Activated CD4-positive, alpha-beta T cell treated with anti-CD3 and anti-CD28 coated beads, Interleukin-2, Interleukin-4, amounts not matched to agents 100 ng/mL and 50 ng/mL, durations not matched to agents 16 hours and 8 hours (primary cell): ENCODE measurements around the gene DOCK1.

ENCODE experiments used
- DNase-seq: peaks from one replicate; pipeline ENCODE4 v3.0.0-alpha.2; 2020; ENCODE audit warnings: low spot score

Gene DOCK1

DNA sequence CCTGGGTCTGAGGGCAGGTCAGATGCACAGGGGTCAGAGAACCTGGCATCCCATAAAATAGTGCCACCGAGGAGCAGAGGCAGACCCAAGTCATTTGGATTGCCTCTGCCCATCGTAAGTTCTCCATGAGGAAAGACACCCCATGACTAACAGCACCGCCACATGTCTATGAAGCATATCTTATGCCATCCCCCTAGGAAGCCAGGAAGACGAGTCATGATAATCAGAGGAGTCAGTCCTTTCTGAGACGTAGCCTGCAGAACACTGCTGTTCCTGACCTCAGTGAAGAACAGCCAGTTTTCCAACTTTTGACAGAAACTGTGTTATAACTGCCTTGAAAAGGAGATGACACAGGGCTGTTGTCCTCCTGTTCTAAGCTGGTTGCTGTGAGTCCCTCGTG, 239.9 kb downstream of the DOCK1 start:
- no peak for DNase-seq

DNA sequence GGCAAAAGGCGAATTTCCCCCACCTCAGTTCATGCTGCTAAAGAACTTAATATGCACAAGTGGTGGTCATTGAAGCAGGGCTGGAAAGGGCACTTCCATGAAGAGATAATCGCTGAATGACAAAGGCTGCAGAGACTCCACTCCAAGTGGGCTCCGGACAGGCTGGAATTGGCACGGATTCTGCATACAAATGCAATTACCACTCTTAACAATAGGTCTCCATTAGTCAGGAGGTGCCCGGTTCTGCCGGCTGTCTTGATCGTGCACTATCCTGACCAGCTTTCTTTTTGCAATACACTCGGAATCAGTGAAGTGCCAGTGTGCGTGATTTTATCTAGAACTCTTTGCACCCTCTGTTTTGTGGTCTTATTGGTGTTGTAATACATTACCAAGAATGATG, 241.4 kb downstream of the DOCK1 start:
- DNase-seq: no peak

DNA sequence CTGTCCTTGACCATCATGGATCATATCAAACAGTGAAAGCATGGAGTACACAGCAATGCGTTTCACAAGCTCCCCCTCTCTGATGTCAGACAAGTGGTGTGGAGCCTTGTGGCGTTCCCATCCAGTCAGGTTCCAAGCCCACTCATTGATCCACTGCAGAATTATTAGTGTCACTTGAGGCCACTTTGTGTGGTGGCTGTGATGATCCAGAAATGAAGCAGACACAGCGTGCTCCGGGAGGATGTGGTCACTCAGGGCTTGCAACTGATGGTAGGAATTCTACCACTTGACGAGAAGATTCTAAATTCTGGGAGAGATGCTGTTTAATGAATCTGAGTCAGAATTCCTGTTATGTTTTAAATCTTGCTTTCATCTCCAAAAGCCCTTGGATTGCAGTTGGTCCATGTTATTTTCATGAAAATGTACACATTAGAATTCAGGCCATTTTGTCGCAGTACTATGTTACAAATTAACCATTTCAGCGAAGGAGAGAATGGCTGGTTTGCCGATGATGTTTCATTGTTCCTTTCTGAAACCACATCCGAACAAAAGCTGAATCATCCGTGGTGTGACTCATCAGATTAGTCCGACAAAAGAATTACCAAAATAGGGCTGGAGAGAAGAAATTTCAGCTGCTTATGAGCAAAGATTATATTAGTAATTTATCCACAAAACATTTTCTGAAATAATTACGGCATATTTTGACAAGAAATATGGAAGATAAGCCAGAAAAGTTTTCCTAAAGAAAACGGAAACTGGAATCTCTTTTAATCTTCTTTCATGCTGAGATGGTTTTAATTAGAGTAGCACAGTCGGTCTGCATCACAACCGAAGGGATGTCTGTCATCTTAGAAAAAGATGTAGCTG, 243.1 kb downstream of the DOCK1 start:
- peak; percentile 21 for DNase-seq

DNA sequence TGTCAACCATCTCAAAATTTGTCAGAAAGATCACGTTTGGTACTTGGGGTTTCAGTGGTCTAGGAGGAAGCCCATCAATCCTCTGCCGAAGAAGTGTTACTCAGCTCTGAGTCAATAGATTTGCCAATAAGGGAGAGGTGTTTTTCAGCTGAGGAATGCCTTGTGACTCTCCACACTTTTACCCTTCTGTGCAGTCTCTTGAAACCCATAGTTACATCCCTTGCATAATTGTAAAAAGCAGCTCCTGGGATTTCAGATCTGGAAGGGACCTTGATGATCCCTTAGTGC, 243.6 kb downstream of the DOCK1 start:
- DNase-seq: peak; percentile 4

DNA sequence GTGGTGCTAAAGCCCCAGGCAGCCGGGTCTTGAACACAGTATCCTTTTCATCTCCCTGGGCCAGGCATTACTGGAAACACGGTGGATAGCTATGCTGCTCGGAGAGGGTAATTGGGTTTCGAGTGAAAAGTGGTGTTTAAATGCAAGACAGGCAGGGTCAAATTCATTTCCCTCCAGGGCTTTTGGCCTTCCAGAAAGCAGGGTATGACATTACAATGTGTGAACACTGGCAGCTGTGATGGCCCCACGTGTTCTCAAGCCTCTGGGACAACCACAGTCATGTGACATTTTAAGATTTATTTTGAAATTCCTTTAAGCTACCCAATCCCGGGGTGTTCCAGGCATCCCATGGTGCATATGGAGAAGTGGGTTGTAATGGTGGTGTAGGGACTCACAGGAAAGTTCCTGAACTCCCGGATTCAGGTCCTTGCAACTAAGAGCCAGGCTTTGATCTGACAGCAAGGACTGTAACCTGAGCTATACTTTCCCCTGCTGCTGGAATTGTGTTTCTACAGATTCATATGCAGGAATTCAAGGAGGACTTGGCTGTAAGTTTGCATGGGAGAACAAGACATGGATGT, 244.4 kb downstream of the DOCK1 start:
- no peak for DNase-seq

DNA sequence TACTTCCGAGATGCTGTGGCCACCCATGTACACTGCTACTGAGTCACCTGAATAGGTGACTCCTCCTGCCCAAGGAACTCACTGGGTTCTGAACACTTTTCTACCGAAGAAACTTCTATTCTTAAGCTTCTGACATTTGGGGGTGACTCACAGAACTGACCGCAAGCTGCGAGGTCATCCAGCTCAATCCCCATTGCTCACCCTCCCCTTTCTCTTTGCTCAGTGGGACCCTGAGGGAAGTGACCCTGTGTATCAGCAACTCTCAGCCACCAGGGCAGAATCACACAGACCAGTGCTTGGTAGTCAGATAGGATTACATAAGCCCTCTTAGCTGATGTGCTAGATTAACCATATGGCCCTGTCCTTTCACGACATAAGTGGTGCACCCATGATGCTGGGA, 244.9 kb downstream of the DOCK1 start:
- DNase-seq: no peak

DNA sequence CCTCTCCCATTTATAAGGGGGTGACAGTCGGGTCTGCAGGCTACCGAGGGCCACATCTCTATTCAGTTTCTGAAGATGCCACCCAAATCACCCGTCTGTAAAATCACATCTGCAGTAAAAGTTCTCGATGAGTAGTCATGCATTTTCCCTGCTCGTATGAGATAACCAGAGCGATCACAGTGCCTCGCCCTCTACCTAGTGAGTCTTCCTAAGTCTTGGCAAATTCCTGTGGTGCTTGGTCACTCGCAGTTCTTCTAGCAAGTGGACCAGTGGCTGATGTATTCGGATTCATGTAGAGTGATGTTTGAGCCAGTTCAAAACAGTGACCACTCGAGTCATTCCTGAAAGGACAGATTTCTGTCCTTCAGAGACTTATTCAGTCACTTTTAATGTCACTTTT, 246.3 kb downstream of the DOCK1 start:
- no peak for DNase-seq

DNA sequence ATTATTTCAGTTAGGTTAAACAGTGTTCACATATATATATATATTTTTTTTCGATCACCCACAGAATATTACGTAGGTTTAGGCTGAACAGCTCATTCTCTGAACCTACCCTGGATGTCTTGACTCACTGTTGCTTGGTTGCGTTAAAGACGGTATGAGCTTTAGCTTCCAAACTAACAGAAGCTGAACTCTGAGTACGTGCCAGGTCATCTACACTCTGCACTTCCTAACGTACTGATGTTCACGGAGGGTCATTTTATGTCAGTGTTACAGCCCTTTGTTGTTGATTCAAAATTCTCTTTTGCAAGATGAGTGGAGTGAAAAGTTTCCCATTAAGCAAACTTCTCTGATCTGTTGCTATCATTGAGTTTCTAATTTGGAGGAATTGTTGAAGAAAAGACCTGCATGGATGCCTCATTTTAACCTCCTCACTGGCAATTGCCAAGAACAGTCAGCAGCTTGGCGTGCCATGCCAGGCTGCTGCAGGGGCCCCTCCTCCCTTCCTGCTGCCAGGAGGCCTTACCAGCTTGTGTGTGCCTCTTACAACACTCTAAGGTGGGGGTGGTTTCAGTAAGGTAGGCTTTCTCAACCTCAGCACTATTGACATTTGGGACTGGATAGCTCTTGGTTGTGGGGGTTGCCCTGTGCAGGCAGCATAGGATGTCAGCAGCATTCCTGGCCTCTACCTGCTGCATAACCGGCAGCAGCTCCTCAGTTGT, 246.9 kb downstream of the DOCK1 start:
- DNase-seq: no peak

DNA sequence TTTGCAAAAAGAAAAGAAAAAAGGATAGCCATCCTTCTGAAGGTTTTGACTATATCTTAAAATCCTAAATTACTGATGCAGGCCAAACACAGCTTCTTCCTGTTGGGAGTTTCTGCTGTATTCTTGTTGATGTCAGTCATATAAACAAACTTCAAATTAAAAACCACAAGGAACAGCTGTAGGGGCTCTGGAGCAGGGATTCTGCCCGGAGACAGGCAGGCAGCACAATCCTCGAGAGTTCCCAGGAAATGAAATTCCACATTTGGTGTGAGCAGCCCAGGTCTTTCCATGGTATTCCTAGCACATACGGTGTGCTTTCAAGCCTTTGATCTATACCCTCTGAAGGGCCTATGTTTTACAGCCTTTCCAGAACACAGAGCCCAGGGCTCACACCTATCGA, 248.0 kb downstream of the DOCK1 start:
- DNase-seq: no peak

DNA sequence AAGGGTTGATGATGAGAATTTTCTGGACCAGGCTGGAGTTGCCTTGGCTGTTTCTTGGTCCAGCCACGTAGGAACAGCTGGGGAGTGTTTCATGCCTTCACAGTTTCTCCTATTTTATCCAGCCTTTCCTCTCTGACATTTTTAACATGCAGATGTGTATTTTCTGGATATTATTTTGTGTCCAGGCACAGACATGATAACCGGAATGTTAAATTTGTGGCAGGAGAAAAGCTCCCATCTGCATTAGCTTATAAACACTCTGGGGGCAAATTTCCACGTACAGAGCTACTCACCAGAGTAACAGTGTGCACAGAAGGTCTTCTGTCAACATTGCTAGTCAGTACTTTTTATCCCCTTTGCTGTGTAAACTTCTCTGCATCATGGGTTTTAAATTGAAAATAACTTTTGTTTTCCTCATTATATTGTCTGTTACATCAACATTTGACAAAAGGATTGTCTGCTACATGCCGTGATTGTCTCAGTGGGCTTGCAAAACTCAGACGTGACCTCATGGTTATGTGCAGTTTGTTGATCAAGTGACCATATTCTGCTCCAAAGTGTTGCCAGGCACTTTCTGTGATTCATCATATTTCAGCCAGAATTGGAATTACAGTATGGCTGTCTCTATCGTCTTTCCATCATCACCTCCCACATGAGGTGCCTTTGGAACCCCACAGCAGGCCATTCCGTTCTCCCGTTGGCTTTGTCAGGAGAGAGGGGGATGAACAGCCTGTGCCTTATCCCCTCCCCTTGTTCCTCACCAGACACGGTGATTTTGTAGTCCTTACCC, 249.8 kb downstream of the DOCK1 start:
- DNase-seq: no peak

DNA sequence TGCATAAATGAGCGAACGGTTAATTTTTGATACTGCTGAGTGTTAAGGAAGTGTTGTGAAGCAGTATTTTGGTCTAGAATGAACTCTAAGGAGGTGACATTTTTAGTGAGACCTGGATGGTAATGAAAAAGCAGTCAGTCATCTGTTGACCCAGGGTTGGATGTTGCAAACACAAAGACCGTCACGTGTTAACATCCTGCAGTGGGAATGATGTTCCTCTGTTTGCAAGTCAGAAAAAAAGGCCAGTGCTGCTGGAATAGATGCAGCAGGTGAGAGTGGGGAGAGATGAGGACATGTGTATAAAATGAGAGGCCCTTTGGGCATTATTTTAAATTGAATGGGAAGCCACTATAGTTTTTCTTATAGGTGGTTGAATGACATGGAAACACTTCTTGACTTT, 251.9 kb downstream of the DOCK1 start:
- DNase-seq: no peak

DNA sequence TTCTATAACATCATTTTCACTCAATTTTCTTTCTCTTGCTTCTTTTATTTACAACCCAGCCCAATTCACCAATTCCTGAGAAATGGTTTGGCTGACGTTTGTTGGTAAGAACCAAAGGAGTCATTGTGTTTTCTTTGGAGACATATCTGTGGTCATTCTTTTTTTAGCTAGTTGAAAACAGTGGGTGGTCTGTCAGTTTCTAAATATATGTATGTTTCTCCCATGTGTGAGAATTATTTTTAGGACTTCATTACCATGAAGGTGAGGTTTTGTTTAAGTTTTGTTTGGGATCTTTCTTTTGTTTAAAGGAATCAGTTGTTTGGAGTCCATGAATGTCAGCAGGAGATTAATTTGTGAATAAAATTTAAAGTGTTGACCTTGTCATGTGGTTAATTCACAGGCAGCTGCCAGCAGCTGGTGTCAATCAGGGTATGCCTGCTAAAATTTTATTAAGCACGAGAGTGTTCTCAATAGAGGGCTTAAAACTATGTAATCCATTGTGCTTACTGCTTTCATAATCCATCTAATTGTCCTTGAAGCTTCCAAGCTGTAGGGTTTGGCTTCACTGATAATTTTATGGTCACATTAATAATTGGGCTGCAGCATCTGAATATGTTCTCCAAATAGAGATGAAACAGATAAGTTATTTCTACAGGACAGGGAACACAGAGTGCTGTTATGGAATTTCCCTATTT, 252.4 kb downstream of the DOCK1 start:
- no peak for DNase-seq

DNA sequence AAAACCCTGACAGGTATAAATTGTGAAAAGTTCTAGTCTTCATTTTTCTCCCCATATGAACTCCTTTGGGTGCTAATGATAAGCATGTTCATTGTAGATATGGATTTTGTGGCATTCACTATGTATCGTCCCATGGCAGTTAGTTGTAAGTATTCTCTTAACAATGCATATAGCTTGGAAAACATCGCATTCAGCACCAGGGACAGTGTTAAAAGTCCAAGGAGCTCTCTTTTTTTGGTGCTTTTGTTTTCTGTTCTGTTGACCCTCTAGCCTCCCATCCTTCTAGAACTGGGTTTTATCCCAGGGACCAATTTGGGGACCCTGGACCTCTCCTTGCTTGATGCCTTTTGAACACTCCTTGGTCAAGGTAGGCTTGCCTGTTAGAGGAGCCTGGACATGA, 253.4 kb downstream of the DOCK1 start:
- no peak for DNase-seq

DNA sequence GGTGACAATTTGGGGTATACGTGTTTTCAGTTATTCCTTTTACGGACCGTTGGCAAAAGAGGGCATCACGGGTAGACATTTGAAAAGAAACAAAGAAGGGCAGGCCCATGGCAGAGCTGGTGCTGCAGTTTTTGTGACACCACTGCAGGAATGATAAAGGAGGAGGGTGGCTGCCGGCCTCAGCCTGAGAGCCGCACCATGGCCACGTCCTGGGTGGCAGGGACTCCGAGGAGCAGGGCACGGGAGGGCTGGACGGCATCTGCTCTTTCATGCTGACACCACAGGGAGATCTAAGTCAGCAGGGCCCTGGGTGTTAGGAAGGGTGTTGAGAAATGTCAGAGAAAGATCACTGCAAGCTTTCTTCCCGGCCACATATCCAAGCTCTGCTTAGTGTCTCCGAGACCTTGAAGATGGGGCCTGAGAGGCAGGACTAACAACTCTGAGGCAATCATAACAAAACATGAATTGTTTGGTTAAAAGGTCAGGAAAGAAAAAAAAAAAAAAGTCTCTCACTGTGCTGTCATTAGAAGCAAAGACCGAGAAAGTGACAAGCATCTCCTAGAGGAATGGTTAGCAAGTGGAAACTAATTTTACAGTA, 254.5 kb downstream of the DOCK1 start:
- DNase-seq: no peak

DNA sequence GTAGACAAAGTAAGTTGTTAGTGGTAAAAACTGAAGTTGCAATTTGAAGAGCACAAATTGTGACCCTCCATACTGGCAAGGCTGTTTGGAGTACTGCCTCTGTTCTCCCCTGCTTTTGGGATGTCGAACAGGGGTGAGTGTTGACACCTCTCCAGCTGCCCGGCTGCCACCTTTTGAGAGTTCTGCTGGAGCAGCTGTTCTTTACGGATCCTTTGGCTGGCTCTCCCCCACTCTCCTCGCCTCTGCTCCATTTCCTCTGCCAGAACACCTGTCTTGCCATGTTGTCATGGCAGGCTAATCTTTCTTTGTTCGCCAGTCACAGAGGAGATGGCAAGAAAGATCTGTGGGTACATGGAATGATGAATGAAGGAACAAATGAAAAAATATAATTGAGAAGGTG, 256.3 kb downstream of the DOCK1 start:
- DNase-seq: no peak

DNA sequence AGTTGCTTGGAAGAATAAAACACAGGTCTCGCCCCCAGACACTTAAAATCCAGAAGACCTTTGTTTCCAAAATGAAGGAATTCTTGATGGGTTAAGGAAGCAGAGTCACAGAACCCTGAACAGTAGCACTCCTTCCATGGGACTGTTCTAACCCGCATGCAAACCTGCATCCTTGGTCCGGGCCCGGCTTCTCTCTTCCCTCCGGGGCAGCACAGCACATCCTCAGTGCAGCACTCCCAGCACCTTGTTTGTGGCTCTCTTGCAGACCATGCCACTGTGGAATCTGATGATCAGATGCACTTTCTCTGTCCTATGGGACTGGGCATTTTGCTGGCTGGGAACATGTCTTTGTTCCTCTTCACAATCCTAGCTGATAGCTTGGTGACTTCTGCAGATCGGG, 257.6 kb downstream of the DOCK1 start:
- no peak for DNase-seq

DNA sequence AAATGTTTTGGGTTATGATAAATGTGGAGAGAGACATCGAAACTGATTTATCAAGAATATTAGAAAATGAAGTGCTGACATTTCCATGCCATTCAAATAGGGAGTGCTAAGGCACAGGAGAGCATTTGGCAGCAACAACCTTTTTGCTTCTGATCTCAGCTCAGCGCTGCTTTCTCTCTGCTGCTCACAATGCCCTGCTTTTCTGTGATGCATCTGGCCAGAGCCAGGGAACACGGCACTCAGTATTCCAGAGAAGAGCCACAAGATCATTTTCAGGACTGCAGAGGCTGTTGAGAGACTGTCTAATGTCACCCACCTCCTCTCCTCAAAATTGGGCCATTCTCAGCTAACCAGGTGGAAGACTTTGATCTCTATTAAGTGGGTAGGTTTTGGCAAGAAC, 263.0 kb downstream of the DOCK1 start:
- DNase-seq: no peak

DNA sequence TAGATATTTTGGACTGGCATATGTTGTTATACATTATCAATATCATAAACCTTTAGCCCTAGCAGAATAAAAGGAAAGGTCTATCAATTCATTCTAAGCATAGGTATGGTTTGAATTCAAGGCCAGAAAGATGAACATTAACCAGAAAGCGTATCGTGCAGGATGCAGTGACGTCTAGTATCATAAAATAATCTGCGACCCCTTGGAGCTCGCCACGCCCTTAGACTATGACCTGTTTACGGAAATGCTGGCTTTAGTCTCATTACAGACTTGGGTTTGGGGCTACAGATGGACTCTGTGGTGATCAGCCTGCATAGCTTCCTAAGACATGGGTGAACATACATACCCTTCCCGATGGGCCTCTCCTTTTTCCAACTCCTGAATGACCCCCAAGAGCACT, 269.6 kb downstream of the DOCK1 start:
- no peak for DNase-seq

DNA sequence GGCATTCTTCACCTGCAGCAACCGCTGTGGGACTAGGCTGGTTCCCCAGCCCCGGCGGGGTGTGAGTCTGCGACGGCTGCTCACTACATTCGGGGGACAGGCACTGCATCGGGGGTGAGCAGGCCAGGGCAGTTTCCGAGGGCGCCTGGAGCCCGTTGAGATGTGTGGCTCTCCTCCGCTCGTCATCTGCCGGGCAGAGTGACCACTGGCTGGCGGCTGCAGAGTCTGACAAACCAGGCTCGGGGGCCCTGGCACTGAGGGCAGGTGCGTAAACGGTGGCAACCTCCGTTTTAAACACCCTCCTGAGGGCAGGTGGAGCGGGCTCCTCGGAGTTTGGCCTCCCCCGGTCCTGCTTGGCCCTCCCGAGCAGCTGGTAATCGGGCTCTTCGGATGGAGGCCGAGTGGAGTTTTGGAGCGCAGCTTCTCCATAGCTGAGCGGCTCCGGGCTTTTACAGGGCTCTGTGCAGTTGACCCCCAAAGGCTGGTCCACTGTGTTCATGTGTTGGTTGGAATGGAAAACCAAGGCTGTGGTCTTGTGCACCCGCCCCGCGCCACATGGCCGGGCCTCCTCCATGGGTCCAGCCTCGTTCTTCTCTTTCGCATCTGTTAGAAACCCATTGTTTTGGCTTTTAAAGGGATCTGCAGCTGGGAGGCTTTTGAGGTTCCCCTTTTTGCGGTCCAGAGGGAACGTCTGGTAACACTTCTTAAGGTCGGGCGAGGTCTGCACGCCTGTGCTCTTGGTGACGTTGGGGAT, 270.3 kb downstream of the DOCK1 start:
- DNase-seq: no peak

DNA sequence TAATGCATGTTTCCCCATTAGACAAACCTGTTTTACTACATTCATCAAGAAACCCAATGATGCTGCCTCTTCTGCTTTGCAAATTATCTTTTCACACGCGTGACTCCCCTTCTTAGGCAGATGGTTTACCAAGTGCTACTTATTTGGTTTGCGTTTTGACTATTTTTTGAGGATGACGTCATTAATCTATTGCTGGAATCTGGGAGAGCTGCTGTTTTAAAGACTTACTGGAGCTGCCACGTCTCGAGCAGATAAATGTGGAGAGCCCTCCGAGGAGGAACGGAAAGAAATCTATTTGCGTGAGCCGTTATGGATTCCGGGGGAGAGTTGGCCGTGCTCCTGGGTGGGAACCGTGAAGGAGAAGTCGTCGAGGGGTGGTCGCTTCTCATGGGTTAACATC, 271.4 kb downstream of the DOCK1 start:
- DNase-seq: no peak
